LNCaP clone FGC (cell line): ENCODE measurements around the gene CYREN.

Experiments used
- DNase-seq: peaks from one replicate; pipeline ENCODE4 v3.0.0-alpha.2; 2011; ENCODE audit warnings: low read depth
- H3K4me3 ChIP-seq: 2 replicates; pipeline ENCODE4 v1.5.1; 2011; ENCODE audit warnings: mild to moderate bottlenecking, low read depth, low read length, control low read depth
- CTCF ChIP-seq: IDR thresholded peaks from 2 replicates; pipeline ENCODE4 v1.5.1; 2012; ENCODE audit warnings: mild to moderate bottlenecking; ENCODE audit not compliant: control insufficient read depth, insufficient read depth; ENCODE audit errors: extremely low read depth

CYREN gene

GRCh38 chr7:135185471-135186260, 15.2 kb upstream of the CYREN start:
- TF ChIP-seq CTCF, result no peak
- no peak overlapping the region for H3K4me3 ChIP-seq
- DNase-seq, result no peak

- TF ChIP-seq CTCF, result no peak
Observed at GRCh38 chr7:135184254-135184841, 13.8 kb upstream of the CYREN start.

GRCh38 chr7:135183478-135183877, 13.0 kb upstream of the CYREN start:
- TF ChIP-seq CTCF, result no peak
- H3K4me3 ChIP-seq, result no peak overlapping the region
- no peak for DNase-seq

More at GRCh38 chr7:135184254-135184841, 13.8 kb upstream of the CYREN start:
- no peak overlapping the region for H3K4me3 ChIP-seq
- DNase-seq, result no peak

GRCh38 chr7:135181929-135182678, 11.6 kb upstream of the CYREN start:
- TF ChIP-seq CTCF, result no peak
- DNase-seq, result no peak

GRCh38 chr7:135181261-135181928, 10.9 kb upstream of the CYREN start:
- no peak for DNase-seq
- no peak for TF ChIP-seq CTCF
- H3K4me3 ChIP-seq, result no peak overlapping the region

More at GRCh38 chr7:135181929-135182678, 11.6 kb upstream of the CYREN start:
- H3K4me3 ChIP-seq, result no peak overlapping the region

GRCh38 chr7:135180122-135180521, 9.6 kb upstream of the CYREN start:
- no peak for TF ChIP-seq CTCF
- H3K4me3 ChIP-seq, result no peak overlapping the region
- DNase-seq, result no peak
